Right renal pelvis (tissue), 4 donors: ENCODE data around the gene TSPEAR. TPM values are rescaled to one million over a fixed set of nuclear protein-coding genes. Genes with fewer than 3 reads are reported as not detected.
A peak's percentile ranks its signal among the peaks of the same experiment; 100 is the strongest.

Source experiments
- DNase-seq, 4 donors: peaks; one replicate each; pipeline ENCODE4 v3.0.0-alpha.2; 2013; ENCODE audit warnings: low read depth in 4 of 4, low spot score in 3 of 4, missing footprints in 1 of 4
- polyA plus RNA-seq, 4 donors: library from polyadenylated mRNA; unstranded; fragments of 120-200 nt; gene quantifications; one replicate each; pipeline ENCODE4 v1.2.1, GENCODE V29; 2013; ENCODE audit not compliant: insufficient read length in 4 of 4

The TSPEAR gene
- polyA plus RNA-seq, 4 donors = 0.60 to 1.2 (median 0.82) TPM

DNA sequence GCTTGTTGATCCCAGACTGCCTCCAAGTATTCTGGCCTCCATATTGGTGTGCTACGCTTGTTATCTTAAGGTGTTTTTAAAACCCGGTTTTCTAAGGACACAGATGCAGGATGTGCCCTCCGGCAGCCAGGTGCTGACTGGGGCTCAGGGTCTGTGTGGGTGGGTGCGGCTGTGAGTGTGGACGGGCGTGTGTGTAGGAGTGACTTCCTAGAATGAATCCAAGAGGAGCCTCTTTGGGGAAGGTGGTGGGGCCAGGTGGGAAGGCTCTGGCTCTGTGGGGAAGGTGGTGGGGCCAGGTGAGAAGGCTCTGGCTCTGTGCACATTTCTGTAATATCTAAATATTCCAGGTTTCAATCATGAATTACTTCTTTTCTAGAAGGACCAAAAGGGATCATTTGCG is 12.8 kb upstream of the TSPEAR start:
- no peak for DNase-seq

DNA sequence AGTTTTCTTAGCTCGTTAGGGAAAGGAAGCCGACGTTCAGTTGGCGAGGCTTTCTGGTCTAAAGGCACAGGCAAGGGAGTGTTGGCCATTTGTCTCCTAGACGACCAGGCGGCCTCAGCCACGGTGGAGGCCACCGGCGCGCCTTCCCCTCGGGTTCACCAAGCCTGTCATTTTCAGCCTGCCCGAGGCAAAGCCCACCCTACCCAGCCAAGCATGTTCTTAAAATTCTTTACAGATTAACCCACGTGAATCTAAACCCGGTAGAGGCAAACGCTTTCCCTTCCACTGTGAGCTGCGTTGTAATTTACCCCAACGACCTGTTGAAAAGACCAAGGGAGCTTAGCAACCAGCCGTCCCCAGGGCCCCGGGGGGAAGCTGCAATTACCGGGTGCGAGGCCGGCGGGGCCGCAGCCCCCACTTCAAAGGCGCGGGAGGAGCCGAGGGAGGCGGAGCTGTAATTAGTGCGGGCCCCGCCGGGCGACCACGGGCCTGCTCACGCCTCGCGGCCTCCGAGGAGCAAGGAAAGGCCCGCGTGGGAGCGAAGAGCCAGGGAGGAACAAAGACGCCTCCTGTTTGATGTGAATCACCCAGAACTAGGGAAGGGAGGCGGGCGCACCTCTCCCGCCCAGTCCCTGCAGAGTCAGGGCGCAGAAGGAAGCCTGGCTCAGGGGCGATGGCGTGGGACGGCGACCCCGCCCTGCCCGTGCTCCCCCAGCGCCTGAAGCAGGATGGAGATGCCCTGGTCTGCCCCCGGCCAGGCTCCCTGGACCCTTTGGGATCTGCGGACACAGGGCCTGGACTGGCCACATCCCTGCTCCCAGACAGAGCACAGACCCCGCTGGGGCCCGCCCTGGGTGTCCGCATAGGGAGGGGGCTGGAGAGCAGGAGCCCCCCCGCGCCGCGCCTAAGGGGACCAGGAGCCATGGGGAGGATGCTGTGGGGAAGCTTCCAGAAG is 12.1 kb upstream of the TSPEAR start:
- DNase-seq = peak in 3 of 4 donors; percentile 46 to 61 (median 57)

DNA sequence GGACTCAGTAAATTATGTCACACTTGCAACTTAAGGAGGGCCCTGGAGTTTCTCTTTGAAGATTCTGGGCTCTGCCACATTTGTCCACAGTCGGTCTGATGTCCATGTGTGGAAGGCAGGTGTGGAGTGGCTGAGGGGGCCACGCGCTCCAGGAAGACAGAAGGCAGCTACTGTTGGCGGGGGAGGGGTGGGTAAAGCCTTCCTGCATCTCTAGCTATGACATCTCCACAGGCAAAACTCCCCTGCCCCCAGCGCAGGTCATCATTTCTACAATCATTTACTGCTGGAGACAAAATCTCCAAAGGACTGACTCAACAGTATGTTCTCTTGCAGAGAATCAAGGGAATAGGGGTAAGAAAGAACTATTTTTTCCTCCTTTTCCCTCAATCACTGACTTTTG is 11.4 kb upstream of the TSPEAR start:
- DNase-seq = no peak

GRCh38 chr21:44720170-44720569 is 8.8 kb upstream of the TSPEAR start:
- no peak for DNase-seq

DNA sequence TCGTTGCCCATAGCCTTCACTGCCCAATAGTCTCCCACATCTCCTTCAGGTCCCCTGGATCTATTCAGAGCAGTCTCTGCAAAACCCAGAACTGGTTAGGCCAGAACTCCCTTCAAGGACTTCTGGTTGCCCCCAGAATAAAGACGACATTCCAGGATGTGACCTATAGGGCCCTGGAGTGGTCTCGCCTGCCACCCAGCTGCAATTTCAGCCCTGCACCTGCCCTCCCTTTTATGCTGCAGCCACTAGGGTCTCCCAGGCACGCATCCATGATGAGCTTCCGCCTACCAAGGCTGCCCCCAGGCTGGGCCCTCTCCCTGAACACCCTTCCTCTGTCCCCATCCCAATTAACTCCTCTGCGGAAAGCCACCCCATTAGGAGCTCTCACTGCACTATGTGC is 7.2 kb upstream of the TSPEAR start:
- DNase-seq = no peak

- DNase-seq = no peak
Measured at GRCh38 chr21:44718093-44718492, 6.7 kb upstream of the TSPEAR start.

GRCh38 chr21:44716984-44717383 is 5.6 kb upstream of the TSPEAR start:
- no peak for DNase-seq

DNA sequence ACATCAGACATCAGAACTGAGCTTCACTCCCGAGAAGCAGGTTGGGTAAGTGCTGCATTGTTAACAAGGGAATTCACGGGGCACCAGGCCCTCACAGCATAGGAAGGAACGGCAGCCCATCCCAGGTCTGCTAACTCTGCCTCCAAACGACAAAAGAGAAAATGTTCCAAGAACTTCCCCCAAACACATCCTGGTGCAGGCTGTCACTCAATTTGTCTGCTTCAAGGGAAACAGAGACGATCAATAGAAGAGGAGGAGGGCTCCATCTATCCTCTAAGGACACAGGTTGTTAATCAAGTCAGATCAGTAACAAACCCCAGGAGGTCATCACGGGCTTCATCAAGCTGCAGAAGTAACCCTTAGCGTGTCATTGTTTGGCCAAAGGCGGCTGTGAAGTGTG is 3.5 kb upstream of the TSPEAR start:
- DNase-seq = no peak

GRCh38 chr21:44713846-44714245 is 2.5 kb upstream of the TSPEAR start:
- no peak for DNase-seq

GRCh38 chr21:44713130-44713529 is 1.8 kb upstream of the TSPEAR start:
- no peak for DNase-seq

- no peak for DNase-seq
Measured at GRCh38 chr21:44712203-44713028, 1.0 kb upstream of the TSPEAR start.

DNA sequence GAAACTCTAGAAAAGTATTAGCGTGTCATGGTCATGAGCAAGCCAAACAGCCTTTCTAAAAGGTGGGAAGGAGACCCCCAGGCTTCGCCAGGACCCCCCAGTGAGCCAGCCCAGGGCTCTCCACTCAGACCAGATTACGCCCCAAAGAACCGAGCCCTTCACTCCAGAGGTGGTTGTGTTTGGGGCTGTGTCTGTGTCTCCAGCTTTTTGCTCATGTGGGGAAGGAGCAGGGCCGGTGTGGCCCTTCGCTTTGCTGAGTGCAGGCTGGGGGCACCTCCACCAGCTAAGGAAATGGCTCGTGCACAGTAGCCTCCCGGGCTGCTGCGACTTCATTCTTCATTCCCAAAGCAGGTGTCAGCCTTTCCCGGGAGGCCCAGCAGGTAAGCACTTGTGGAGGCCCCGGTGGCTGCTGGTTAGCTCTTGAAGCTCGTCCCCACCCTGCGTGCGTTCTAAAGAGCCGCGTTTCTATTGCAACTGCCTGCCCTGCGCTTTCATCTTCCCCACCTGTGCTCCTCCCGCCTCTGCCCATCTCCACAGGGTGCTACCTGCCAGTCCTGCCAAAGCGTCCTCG is 531 bp downstream of the TSPEAR start:
- DNase-seq = no peak

GRCh38 chr21:44710294-44710665 is 1.1 kb downstream of the TSPEAR start:
- no peak for DNase-seq

DNA sequence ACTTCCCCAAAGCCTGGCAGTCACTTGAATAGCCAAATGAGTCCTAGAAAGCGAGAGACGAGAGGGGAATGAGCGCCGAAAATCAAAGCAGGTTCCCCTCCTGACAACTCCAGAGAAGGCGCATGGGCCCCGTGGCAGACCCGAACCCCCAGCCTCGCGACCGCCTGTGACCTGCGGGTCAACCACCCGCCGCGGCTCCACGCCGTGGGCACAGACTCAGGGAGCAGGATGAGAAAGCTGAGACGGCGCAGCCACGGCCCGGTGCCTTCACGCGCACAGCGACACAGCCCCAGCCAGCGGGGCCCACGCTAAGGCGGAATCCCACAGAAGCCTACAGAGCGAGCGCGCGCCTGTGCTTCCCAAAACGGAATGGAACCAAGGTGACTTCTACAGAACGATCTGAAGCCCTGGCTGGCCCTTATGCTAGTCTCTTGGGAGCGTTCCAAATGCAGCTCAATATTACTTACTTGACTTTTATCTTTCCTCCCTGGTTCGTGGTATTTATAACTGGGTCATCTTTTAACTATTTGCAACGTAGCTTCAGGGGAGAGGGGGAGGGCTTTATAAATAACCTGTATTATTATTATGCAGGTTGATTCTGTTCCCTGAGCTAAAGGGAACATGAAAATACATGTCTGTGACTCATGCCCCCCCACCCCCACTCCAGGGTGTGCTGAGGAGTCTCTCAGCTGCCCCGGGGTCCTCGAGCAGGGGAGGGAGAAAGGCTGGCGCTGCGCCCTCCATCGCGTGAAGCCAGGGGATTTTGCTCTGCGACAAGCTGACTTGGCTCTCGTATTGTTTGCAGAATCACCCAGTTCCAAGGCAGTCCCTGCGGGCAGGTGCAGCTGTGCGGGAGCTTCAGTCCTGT is 1.7 kb downstream of the TSPEAR start:
- DNase-seq = no peak

DNA sequence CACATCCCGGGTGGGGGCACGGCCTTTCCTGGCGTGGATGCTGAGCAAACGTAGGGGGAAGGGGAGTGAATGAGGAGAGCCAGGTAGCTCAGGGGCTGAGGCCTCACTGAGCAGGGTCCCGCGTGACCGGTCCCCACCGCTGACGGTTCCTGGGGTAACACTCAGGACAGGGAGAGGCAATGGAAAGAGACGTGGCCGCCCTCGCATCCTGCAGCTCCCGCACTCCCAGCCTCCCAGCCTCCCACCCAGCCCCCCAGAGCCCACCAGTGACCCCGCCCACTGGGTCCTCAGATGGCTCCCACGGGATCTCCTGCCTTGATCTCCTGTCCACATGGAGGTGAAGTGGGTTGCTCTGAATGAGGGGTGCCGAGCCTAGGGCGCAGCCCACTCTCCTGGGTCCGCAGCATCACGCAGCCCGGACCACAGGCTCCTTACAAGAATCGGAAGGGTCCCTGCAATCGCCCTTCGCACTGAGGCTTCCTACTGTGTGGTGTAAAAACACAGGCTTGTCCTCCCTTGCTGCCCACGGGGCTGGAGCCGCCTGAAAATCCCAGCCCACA is 2.4 kb downstream of the TSPEAR start:
- no peak for DNase-seq

DNA sequence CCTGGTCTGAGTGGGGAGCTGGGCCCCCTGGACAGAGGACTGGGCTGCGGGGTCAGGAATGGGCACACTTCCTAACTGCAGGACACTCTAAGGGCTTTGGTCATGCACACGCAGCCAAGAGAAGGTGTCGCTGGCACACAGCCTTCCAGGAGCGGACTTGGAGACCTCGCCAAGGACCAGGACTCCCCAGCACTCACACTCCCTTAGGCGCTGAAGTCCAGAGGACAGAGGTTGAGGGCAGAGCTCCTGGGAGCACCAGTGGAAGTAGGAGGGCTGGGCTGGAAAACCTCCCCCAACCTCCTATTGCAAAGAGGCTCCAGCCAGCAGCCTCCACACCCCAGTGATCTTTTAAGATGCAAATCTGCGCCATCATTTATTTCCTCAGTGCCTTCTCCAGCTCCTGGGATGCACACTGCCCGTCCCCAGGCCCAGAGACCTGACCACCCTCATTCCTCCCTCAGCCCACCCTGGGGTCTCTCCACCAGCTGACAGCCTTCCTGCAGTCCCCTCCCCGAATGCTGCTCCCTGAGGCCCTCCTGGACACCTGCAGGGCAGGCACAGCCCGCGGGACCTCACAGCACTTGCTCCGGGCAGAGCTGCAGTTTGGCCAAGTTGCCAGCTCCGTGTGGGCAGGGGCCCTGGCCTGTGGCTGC is 3.0 kb downstream of the TSPEAR start:
- no peak for DNase-seq

DNA sequence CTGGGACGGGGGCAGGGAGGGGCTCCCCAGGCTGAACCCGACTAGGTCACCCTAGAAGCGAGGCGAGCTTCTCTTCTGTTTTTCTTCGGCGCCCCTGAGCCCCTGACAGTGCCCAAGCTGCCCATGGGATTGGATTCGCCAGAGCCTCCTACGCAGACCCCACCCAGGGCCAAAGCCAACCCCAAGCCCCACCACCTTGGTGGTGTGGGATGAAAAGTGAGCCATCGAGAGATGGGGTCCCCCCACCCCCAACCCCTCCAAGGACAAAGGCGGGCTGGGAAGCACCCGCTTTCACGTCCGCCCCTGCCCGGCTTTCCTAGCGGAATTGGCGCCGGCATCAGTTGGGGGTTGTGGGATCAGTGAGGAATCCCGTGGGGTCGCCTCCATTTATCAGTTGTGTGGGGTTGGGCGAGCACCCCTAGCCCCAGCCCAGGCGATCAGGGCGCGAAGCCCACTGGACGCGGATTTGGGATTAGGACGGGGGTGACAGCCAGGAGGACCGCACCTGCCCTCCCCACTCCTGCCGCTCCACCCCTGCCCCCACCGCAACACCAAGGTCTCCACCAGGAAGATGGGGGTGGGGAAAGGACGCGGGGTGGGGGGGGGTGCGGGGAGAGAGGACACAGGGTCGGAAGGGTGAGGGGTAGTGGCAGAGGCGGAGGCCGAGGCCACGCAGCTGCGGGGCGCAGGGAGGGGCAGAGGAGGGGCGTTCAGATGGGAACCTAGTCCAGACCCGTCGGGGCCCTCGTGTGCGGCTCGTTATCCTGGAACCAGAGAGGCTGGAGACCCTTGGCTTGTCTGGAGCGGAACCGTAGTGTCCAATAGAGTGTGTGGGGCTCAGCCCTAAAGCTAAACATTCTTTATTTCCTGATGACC is 4.4 kb downstream of the TSPEAR start:
- DNase-seq = no peak

DNA sequence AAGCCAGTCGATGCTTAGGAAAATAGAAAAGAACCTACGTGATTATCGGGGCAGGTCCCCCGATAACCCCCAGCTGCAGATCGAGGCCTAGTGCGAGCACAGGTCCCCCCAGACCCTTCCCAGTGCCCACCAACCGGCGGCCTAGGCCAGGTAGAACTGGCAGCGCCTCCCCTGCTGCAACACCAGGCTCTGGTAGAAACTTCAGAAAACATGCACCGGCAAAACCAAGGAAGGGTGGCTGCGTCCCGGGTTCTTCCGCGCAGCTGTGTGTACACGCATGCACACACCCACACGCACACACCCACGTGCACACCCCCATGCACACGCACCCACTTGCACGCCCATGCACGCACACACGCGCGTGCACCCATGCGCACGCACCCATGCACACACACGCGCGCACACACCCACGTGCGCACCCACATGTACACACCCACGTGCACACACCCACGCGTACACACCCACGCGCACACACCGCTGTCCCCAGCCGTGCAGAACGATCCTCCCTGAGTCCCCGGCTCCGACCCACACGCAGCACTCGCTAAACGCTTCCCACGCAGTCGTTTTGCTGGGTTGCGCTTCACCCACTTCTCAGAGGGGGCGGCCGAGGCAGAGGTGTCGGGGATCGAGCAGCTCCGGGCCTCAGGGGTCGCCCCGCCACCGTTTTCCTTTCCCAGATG is 5.2 kb downstream of the TSPEAR start:
- DNase-seq = no peak
